ENCODE measurements around the gene OR10G4.

DNA sequence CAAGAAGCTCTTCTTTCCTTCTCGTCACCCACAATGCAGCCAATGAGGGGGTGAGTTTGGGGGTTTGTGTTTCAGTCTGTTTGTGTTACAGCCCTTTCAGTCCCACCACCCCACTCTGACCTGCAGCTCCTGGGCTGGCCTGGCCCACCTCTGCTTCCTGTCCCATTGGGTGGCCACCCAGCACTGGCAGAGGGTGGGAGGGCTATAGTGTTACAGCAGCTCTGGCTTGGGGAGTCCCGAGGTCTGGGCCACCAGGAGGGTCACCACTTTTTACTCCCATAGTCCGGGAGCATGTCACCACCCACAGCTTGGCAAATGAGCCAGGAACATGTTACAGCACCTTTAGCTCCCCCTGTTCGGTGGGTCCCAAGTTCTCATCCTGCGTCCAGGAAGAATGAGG, 33.5 kb upstream of the OR10G4 start:
- TF ChIP-seq, protein P1, sequence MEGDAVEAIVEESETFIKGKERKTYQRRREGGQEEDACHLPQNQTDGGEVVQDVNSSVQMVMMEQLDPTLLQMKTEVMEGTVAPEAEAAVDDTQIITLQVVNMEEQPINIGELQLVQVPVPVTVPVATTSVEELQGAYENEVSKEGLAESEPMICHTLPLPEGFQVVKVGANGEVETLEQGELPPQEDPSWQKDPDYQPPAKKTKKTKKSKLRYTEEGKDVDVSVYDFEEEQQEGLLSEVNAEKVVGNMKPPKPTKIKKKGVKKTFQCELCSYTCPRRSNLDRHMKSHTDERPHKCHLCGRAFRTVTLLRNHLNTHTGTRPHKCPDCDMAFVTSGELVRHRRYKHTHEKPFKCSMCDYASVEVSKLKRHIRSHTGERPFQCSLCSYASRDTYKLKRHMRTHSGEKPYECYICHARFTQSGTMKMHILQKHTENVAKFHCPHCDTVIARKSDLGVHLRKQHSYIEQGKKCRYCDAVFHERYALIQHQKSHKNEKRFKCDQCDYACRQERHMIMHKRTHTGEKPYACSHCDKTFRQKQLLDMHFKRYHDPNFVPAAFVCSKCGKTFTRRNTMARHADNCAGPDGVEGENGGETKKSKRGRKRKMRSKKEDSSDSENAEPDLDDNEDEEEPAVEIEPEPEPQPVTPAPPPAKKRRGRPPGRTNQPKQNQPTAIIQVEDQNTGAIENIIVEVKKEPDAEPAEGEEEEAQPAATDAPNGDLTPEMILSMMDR (IDR thresholded peaks at IDR 0.05; ENCODE audit: poor library complexity), result no peak
- TF ChIP-seq EZH2 (IDR thresholded peaks at IDR 0.05; ENCODE audit: borderline replicate concordance) (no peak), EZH2phosphoT487 (IDR thresholded peaks at IDR 0.05; ENCODE audit: low read depth, severe bottlenecking, unreplicated experiment) (no peak)

All from hepatocyte (in vitro differentiated cells).